ENCODE results near the gene DCC. TPM values are rescaled to one million over a fixed set of nuclear protein-coding genes. Genes with fewer than 3 reads are reported as not detected.
"Not testable (repeated sequence)": the region's sequence is repeated elsewhere in the genome, so short reads cannot be mapped to it uniquely, and the experiment has no call there.

DCC gene
- total and polyA plus RNA-seq, 2 experiments from 2014 or later: 0.53 to 0.73 TPM

GRCh38 chr18:53508529-53508928, 1168.5 kb downstream of the DCC start:
- Mint-ChIP-seq H3K27ac (no peak overlapping the region), H3K36me3 (ENCODE audit: low read depth) (peaks cover 4% of the 10 kb centered on the region; the same call in 1 of the 3 replicates), H3K4me3 (no peak overlapping the region), H3K4me1 (peaks cover 9% of the 10 kb centered on the region; the same call in 2 of the 3 replicates), H3K9me3 (peaks cover 8% of the 10 kb centered on the region; the same call in 2 of the 3 replicates), H3K27me3 (ENCODE audit: insufficient read depth, low read depth, poor library complexity) (peaks cover 3% of the 10 kb centered on the region)
- H3K4me3 ChIP-seq: no peak overlapping the region
- H3F3A ChIP-seq (replicated peaks; ENCODE audit: low read depth): no peaks in the 10 kb centered on the region
- no peaks in the 10 kb centered on the region for H4K20me1 ChIP-seq (replicated peaks; ENCODE audit: insufficient read depth)
- no peaks in the 10 kb centered on the region for H3K4me1 ChIP-seq (ENCODE audit: insufficient read depth)
- no peak overlapping the region for H3K4me2 ChIP-seq
- TF ChIP-seq EZH2phosphoT487 (IDR thresholded peaks at IDR 0.05; ENCODE audit: unreplicated experiment) (no peak), ZNF114 (CRISPR knock-in tag; IDR thresholded peaks at IDR 0.05) (no peak)
- TF ChIP-seq, protein P1, sequence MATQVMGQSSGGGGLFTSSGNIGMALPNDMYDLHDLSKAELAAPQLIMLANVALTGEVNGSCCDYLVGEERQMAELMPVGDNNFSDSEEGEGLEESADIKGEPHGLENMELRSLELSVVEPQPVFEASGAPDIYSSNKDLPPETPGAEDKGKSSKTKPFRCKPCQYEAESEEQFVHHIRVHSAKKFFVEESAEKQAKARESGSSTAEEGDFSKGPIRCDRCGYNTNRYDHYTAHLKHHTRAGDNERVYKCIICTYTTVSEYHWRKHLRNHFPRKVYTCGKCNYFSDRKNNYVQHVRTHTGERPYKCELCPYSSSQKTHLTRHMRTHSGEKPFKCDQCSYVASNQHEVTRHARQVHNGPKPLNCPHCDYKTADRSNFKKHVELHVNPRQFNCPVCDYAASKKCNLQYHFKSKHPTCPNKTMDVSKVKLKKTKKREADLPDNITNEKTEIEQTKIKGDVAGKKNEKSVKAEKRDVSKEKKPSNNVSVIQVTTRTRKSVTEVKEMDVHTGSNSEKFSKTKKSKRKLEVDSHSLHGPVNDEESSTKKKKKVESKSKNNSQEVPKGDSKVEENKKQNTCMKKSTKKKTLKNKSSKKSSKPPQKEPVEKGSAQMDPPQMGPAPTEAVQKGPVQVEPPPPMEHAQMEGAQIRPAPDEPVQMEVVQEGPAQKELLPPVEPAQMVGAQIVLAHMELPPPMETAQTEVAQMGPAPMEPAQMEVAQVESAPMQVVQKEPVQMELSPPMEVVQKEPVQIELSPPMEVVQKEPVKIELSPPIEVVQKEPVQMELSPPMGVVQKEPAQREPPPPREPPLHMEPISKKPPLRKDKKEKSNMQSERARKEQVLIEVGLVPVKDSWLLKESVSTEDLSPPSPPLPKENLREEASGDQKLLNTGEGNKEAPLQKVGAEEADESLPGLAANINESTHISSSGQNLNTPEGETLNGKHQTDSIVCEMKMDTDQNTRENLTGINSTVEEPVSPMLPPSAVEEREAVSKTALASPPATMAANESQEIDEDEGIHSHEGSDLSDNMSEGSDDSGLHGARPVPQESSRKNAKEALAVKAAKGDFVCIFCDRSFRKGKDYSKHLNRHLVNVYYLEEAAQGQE (IDR thresholded peaks at IDR 0.05; ENCODE audit: unreplicated experiment): no peak
- TF ChIP-seq, protein P2, sequence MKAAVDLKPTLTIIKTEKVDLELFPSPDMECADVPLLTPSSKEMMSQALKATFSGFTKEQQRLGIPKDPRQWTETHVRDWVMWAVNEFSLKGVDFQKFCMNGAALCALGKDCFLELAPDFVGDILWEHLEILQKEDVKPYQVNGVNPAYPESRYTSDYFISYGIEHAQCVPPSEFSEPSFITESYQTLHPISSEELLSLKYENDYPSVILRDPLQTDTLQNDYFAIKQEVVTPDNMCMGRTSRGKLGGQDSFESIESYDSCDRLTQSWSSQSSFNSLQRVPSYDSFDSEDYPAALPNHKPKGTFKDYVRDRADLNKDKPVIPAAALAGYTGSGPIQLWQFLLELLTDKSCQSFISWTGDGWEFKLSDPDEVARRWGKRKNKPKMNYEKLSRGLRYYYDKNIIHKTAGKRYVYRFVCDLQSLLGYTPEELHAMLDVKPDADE (IDR thresholded peaks at IDR 0.05): no peak
- no peak overlapping the region for H3K27ac ChIP-seq (ENCODE audit: low read depth)
- ATAC-seq (no peak), DNase-seq (ENCODE audit: low spot score) (no peak)
- no peaks in the 10 kb centered on the region for H3K27me3 ChIP-seq (ENCODE audit: insufficient read depth)
- no peaks in the 10 kb centered on the region for H3K36me3 ChIP-seq (ENCODE audit: insufficient read depth)
- no peaks in the 10 kb centered on the region for H3K79me2 ChIP-seq (replicated peaks; ENCODE audit: insufficient read depth)
- H2AFZ ChIP-seq: no peak overlapping the region
- H3K9me2 ChIP-seq (ENCODE audit: insufficient read depth): no peaks in the 10 kb centered on the region

- H3K4me3 ChIP-seq: no peak overlapping the region
- ATAC-seq (no peak), DNase-seq (ENCODE audit: low spot score) (no peak)
- no peaks in the 10 kb centered on the region for H3K4me1 ChIP-seq (ENCODE audit: insufficient read depth)
- no peaks in the 10 kb centered on the region for H3K27me3 ChIP-seq (ENCODE audit: insufficient read depth)
- no peak overlapping the region for H3K4me3 Mint-ChIP-seq
- H3K36me3 ChIP-seq (ENCODE audit: insufficient read depth): no peaks in the 10 kb centered on the region
- no peaks in the 10 kb centered on the region for H3K9me2 ChIP-seq (ENCODE audit: insufficient read depth)
- no peaks in the 10 kb centered on the region for H3K79me2 ChIP-seq (replicated peaks; ENCODE audit: insufficient read depth)
- peaks cover 4% of the 10 kb centered on the region; the same call in 1 of the 3 replicates for H3K36me3 Mint-ChIP-seq (ENCODE audit: low read depth)
- no peaks in the 10 kb centered on the region for H3F3A ChIP-seq (replicated peaks; ENCODE audit: low read depth)
- H3K4me1 Mint-ChIP-seq: peaks cover 9% of the 10 kb centered on the region; the same call in 2 of the 3 replicates
- no peak overlapping the region for H2AFZ ChIP-seq
- H3K27ac Mint-ChIP-seq: no peak overlapping the region
- no peak overlapping the region for H3K4me2 ChIP-seq
- peaks cover 3% of the 10 kb centered on the region for H3K27me3 Mint-ChIP-seq (ENCODE audit: insufficient read depth, low read depth, poor library complexity)
- no peaks in the 10 kb centered on the region for H4K20me1 ChIP-seq (replicated peaks; ENCODE audit: insufficient read depth)
- H3K9me3 Mint-ChIP-seq: peaks cover 14% of the 10 kb centered on the region; the same call in 2 of the 3 replicates
- TF ChIP-seq ZNF114 (CRISPR knock-in tag; IDR thresholded peaks at IDR 0.05) (no peak), POLR2AphosphoS5 (IDR thresholded peaks at IDR 0.05; ENCODE audit: low read depth) (no peak), EZH2 (IDR thresholded peaks at IDR 0.05; ENCODE audit: low read depth, unreplicated experiment) (no peak), ZNF331 (CRISPR knock-in tag; IDR thresholded peaks at IDR 0.05; ENCODE audit: low read depth) (no peak), NANOG (IDR thresholded peaks at IDR 0.05; ENCODE audit: borderline replicate concordance) (no peak), CREB1 (CRISPR knock-in tag; IDR thresholded peaks at IDR 0.05; ENCODE audit: low read depth) (no peak), EZH2phosphoT487 (IDR thresholded peaks at IDR 0.05; ENCODE audit: unreplicated experiment) (no peak)
- TF ChIP-seq, protein P1 (IDR thresholded peaks at IDR 0.05; ENCODE audit: unreplicated experiment): peak; percentile 57
- H3K27ac ChIP-seq (ENCODE audit: low read depth): no peak overlapping the region
These were observed 1169.9 kb downstream of the DCC start for GRCh38 chr18:53509886-53510285.

DNA sequence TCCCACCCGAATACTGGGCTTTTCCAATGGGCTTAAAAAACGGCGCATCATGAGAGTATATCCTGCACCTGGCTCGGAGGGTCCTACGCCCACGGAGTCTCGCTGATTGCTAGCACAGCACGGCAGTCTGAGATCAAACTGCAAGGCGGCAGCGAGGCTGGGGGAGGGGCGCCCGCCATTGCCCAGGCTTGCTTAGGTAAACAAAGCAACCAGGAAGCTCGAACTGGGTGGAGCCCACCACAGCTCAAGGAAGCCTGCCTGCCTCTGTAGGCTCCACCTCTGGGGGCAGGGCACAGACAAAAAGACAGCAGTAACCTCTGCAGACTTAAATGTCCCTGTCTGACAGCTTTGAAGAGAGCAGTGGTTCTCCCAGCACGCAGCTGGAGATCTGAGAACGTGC, 1171.7 kb downstream of the DCC start:
- H4K20me1 ChIP-seq (replicated peaks; ENCODE audit: insufficient read depth); H3K36me3 Mint-ChIP-seq (ENCODE audit: low read depth); H3K27me3 ChIP-seq (ENCODE audit: insufficient read depth); H3K27me3 Mint-ChIP-seq (ENCODE audit: insufficient read depth, low read depth, poor library complexity); H3K27ac ChIP-seq (ENCODE audit: low read depth); H3K79me2 ChIP-seq (replicated peaks; ENCODE audit: insufficient read depth); H3K9me2 ChIP-seq (ENCODE audit: insufficient read depth); H3K4me1 Mint-ChIP-seq; H3K4me3 ChIP-seq; H3K4me1 ChIP-seq (ENCODE audit: insufficient read depth); H3K4me3 Mint-ChIP-seq; H3F3A ChIP-seq (replicated peaks; ENCODE audit: low read depth); DNase-seq (ENCODE audit: low spot score); ATAC-seq; H3K27ac Mint-ChIP-seq; H3K36me3 ChIP-seq (ENCODE audit: insufficient read depth); H3K4me2 ChIP-seq: not testable (repeated sequence)
- H3K9me3 Mint-ChIP-seq: peaks cover 14% of the 10 kb centered on the region; the same call in 2 of the 3 replicates
- peak overlapping the region; percentile 69; the same call in 1 of the 2 replicates for H2AFZ ChIP-seq

Data from GM23338 (cell line).